HG03097 (cell line): ENCODE data around the gene MRPL42.
"Not testable (repeated sequence)": the region's sequence is repeated elsewhere in the genome, so short reads cannot be mapped to it uniquely, and the experiment has no call there.

ENCODE experiments used
- ATAC-seq: cut with Tn5 transposase; IDR thresholded peaks from one replicate; pipeline ENCODE4 v1.9.1; 2021; ENCODE audit not compliant: unreplicated experiment, low FRiP score

The MRPL42 gene

DNA sequence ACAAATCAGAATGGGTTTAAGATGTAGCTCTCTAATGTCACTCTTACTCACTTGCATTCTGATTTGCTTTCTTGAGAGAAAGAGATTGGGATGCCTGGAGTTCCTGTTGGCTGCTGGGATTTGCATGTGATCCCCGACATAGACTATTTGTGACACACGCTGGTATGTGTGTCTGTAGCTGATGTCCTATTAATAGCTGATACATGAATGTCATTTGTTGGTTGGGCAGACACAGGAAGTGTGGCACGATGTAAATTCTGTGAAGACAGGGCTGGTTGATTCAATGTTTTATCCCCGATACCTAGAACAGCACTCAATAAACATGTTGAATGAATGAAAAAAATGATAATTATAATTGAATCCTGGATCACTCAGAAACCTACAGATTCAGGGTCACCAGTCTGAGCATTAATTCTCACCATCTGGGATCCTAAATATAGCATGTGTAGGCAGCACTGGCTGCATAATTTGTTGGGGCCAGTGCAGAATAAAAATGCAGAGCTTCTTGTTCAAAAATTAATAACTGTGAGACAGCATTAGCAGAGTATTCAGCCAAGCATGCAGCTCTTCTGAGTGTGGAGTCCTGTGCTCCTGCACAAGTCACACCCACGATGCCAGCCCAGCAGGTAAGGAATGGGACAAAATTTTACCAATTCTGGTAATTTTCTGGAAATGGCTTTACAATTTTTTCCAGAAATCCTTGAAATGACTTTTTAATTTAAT is 69.6 kb downstream of the MRPL42 start:
- ATAC-seq, result peak; percentile 78

- ATAC-seq, result no peak
Measured at GRCh38 chr12:93537769-93538168, 70.5 kb downstream of the MRPL42 start.

DNA sequence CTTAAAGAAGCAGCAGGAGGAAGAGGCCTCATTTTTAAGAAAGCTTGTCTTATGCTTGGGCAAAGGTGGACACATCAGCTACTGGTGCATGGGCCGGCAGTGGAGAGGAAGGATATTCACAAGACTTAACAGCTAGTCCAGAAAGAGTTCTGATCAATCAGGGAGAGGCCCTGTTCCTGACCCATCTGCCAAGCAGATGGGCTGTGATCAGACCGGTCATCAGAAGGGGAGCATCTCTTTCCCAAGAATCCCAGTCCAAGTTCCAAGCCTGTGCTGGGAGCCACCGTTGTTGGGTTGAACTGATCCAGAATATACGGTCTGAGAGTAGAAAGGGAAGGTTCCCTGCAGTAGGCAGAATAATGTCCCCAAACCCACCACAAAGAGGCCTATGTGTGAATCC is 72.5 kb downstream of the MRPL42 start:
- no peak for ATAC-seq

GRCh38 chr12:93540466-93540865 is 73.2 kb downstream of the MRPL42 start:
- ATAC-seq, result no peak

DNA sequence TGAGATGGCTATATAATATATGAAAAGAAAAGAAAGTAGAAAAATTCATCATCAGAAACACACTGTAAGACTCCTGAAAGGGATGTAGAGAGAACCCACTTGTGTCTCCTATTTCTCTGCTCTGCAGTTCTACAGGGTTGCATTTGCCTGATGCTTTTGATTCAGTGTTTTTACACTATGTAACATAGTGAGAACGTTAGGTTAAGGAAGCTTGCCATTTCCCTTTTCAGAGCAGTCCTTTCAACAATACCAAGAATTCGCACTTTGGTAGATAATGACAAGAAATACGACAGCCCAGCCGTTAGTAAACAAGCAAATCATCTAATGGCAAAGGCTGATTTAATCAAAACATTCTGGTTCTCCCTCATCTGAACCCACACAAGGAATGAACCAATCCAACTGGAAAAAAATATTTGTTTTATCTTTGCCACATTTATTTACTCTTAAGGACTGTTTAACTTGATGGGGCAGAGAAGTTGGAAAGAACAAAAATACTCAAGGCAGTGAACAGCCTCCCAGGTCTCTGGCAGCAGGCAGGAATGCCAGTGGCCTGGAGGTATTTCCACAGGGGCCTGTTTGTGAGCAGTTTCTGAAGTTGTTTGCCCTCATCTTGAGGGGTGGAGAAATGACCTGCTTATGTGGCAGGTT is 74.4 kb downstream of the MRPL42 start:
- no peak for ATAC-seq

DNA sequence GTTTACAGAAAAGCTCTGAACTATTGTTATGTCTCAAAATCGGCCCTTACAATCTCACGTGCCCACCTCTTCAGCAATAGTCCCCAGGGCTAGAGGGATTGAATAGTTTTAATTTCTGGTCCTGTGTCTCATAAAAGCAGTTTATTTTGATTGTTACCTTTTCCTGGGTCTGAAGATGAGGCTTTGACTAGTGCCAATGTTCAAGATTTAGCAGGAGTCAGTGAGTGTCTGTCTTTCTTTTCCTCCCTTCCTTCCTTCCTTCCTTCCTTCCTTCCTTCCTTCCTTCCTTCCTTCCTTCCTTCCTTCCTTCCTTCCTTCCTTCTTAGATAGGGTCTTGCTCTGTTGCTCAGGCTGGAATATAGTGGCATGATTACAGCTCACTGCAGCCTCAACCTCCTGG is 80.5 kb downstream of the MRPL42 start:
- ATAC-seq, result no peak

DNA sequence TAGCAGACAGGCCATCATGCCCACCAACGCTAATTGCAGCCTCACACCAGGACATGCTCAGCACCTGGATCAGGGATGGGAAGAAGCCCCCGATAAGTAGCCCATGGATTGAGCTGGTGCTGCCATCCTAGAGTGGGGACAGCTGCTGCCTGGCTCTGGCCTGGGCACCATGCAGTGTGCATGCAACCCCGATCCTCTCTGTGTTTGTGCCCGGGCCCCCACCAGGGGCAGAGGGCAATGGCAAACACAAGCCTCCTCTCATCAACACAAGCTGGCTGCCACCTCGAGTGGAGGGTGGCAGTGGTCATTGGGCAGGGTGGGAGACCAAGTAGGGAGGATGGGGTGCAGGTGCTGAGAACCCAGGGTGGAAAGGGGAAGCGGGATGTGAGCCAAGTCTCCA is 81.9 kb downstream of the MRPL42 start:
- no peak for ATAC-seq

DNA sequence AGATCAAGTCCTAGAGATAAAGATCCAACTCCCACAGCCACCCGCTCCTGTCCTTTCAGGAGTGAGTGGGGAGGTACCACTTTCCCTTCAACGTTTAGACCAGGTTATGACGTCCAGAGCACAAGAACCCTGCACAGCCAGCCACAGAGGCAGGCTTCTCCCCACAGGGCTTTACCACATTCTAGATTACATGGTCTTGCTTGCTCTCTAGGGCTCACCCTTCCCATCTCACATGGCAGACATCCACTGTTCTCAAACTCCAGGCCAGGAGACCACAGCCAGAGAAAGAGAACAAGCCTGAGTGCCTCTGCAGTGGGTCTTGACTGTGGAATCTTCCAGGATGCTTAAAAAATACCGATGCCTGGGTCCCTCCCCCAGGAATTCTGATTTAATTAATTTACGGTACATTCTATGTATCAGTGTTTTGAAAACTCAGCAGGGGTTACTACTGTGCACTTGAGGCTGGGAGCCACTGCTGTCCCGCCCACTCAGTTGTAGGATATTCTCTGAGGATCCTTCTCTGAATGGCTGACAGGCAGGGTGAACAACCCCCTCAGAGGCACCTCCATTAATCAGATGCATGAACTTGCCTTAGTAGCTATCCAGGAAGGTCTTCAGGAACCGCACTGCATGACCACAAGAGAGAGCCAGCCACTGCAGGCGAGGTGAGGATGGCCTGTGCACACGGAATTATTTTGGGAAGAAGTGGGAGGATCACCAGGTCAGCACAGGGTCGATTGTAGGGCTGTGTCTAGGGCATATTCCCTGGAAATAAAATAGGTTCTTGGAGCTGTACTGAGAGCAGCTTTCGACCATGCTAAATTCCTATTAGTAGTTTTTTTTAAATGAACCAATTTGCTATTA is 83.7 kb downstream of the MRPL42 start:
- ATAC-seq, result no peak

GRCh38 chr12:93552427-93552826 is 85.1 kb downstream of the MRPL42 start:
- ATAC-seq, result no peak

DNA sequence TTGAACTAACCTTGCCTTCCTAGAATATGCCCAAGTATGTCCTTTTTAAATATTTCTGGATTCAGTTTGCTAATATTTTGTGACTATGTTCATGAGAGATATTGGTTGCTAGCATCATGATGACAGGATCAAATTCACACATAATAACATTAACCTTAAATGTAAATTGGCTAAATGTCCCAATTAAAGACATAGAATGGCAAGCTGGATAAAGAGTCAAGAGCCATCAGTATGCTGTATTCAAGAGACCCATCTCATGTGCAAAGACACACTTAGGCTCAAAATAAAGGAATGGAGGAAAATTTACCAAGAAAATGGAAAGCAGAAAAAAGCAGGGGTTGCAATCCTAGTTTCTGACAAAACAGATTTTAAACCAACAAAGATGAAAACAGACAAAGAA is 90.6 kb downstream of the MRPL42 start:
- ATAC-seq, result not testable (repeated sequence)

DNA sequence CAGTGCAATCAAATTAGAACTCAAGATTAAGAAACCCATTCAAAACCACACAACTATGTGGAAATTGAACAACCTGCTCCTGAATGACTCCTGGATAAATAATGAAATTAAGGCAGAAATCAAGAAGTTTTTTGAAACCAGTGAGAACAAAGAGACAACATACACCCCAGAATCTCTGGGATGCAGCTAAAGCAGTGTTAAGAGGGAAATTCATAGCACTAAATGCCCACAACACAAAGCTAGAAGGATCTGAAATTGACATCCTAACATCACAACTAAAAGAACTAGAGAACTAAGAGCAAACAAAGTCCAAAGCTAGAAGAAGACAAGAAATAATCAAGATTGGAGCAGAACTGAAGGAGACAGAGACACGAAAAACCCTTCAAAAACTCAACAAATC is 91.4 kb downstream of the MRPL42 start:
- ATAC-seq, result not testable (repeated sequence)

DNA sequence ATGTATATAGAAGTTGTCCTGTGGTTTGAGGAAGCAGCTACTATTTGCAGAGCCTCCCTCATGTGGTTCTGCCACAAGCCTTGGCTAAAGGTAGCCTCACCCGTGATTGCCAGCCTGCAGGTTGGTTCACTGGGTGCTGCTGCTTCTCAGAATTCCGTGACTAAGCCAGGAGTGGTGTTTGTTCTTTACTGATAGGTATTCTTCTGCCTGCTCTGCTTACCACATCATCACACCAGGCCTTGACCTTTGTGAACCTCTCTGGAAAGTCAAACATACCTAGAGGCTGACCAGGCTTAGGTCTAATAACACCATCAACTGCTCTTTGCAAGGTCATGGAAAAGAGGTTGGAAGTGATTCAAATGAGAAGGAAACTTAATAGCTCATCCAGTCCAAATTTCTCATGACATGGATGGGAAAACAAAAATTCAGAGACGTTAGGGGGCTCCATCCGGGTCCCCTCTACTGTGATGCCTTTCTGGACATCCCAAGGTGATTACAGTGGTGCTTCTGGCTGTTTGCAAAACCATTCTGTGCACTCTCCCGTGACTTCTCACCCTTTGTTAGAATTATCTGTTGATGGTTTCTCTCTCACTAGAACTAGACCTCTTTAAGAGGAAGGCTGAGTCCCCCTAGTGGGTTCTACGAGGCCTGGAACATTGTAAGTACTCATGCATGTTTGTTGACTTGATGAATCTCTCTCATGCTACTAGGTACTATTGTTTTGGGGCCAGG is 96.7 kb downstream of the MRPL42 start:
- ATAC-seq, result no peak

- ATAC-seq, result no peak
Measured at GRCh38 chr12:93565760-93566159, 98.4 kb downstream of the MRPL42 start.
